AG09309 (cell line): Measurements from ENCODE around the gene SLC25A21.

Experiments
- DNase-seq: peaks from one replicate; pipeline ENCODE4 v3.0.0-alpha.2; 2010; ENCODE audit warnings: low read depth
- H3K4me3 ChIP-seq: 2 replicates; pipeline ENCODE4 v1.5.1; 2011; ENCODE audit warnings: mild to moderate bottlenecking, low read depth, low read length, moderate library complexity; ENCODE audit not compliant: control insufficient read depth
- CTCF ChIP-seq: IDR thresholded peaks from 2 replicates; pipeline ENCODE4 v1.5.1; 2011; ENCODE audit warnings: mild to moderate bottlenecking, low read depth, low read length, inconsistent platforms; ENCODE audit not compliant: insufficient read depth, control insufficient read depth; ENCODE audit errors: missing control alignments

SLC25A21 gene

GRCh38 chr14:37027188-37027824 lies 145.1 kb downstream of the SLC25A21 start:
- no peak for TF ChIP-seq CTCF
- DNase-seq = no peak
- no peak overlapping the region for H3K4me3 ChIP-seq

- TF ChIP-seq CTCF = no peak
- no peak overlapping the region for H3K4me3 ChIP-seq
- no peak for DNase-seq
Observed at GRCh38 chr14:37023875-37024565, 148.4 kb downstream of the SLC25A21 start.

- TF ChIP-seq CTCF = no peak
- no peak for DNase-seq
Observed at GRCh38 chr14:37021390-37021789, 151.0 kb downstream of the SLC25A21 start.

GRCh38 chr14:37019488-37019887 lies 152.9 kb downstream of the SLC25A21 start:
- DNase-seq = no peak

More at GRCh38 chr14:37021390-37021789, 151.0 kb downstream of the SLC25A21 start:
- no peak overlapping the region for H3K4me3 ChIP-seq

GRCh38 chr14:37018571-37019240 lies 153.7 kb downstream of the SLC25A21 start:
- DNase-seq = no peak
- TF ChIP-seq CTCF = no peak
- no peak overlapping the region for H3K4me3 ChIP-seq

More at GRCh38 chr14:37019488-37019887, 152.9 kb downstream of the SLC25A21 start:
- no peak overlapping the region for H3K4me3 ChIP-seq
- no peak for TF ChIP-seq CTCF

GRCh38 chr14:37013078-37013477 lies 159.3 kb downstream of the SLC25A21 start:
- no peak for DNase-seq
- H3K4me3 ChIP-seq = no peak overlapping the region
- no peak for TF ChIP-seq CTCF
